ENCODE measurements around the gene CRYBG2.

- TF ChIP-seq NFRKB (IDR thresholded peaks at IDR 0.05) (no peak), HDGF (IDR thresholded peaks at IDR 0.05; ENCODE audit: borderline replicate concordance) (no peak), FOXM1 (IDR thresholded peaks at IDR 0.05; ENCODE audit: borderline replicate concordance) (no peak), ELF4 (IDR thresholded peaks at IDR 0.05) (no peak), SP1 (IDR thresholded peaks at IDR 0.05) (no peak), ARNT (IDR thresholded peaks at IDR 0.05) (no peak), SUZ12 (IDR thresholded peaks at IDR 0.05) (no peak), PKNOX1 (IDR thresholded peaks at IDR 0.05) (no peak)
Measured at GRCh38 chr1:26281971-26282370, 72.0 kb downstream of the CRYBG2 start.
